ENCODE data around the gene SEMA5B. TPM values are rescaled to one million over a fixed set of nuclear protein-coding genes. Genes with fewer than 3 reads are reported as not detected.

The SEMA5B gene
- total and polyA plus RNA-seq, 9 of the 15 experiments (the other 6 are each of a cell fraction or from before 2014, with no cell fraction given) = not detected

DNA sequence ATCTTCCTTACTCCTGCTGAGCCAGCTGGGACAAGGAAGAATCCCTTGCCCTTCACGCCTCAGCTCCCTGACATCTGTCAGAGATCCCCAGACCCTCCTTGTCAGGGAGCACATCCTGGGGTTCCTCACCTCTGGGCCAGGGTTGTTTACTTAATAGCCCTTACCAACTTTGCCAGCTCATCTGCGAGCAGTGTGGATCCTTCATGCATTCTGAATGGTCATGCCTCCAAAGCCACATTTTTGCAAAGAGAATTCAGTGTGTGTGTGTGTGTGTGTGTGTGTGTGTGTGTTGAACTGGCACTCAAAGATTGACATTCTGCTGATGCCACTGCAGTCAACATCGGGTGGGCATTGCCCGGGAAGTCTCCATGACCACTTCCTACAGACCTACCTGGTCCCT lies 120.1 kb downstream of the SEMA5B start (continued):
- TF ChIP-seq, protein P1, sequence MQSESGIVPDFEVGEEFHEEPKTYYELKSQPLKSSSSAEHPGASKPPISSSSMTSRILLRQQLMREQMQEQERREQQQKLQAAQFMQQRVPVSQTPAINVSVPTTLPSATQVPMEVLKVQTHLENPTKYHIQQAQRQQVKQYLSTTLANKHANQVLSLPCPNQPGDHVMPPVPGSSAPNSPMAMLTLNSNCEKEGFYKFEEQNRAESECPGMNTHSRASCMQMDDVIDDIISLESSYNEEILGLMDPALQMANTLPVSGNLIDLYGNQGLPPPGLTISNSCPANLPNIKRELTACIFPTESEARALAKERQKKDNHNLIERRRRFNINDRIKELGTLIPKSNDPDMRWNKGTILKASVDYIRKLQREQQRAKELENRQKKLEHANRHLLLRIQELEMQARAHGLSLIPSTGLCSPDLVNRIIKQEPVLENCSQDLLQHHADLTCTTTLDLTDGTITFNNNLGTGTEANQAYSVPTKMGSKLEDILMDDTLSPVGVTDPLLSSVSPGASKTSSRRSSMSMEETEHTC (IDR thresholded peaks at IDR 0.05) = no peak

GRCh38 chr3:122903171-122903570 lies 124.4 kb downstream of the SEMA5B start:
- intact Hi-C loops (cut with micrococcal nuclease) (no loop called here), in situ Hi-C loops (cut with MboI) (no loop called here)
- Histone ChIP-seq H3K9ac (ENCODE audit: insufficient read depth in 1 of 2, low read depth in 2 of 2, low read length in 2 of 2) (no peak overlapping the region), H3K9me1 (ENCODE audit: control insufficient read depth, insufficient read depth, low read length) (no peaks in the 10 kb centered on the region), H3K4me1 (replicated peaks in 1 of 2; ENCODE audit: control insufficient read depth in 2 of 2, insufficient read depth in 2 of 2, low read length in 2 of 2) (no peaks in the 10 kb centered on the region), H3K9me3 (replicated peaks; ENCODE audit: control insufficient read depth, insufficient read depth, low read depth, low read length) (no peaks in the 10 kb centered on the region; the same call in 1 of the 2 replicates), H3K27me3 (ENCODE audit: control insufficient read depth in 2 of 2, insufficient read depth in 2 of 2, low read length in 2 of 2) (no peaks in the 10 kb centered on the region; a peak in 1 of 5 replicates), H3K79me2 (ENCODE audit: control insufficient read depth, insufficient read depth, low read length) (no peaks in the 10 kb centered on the region), H3K36me3 (ENCODE audit: control insufficient read depth, insufficient read depth, low read length) (no peaks in the 10 kb centered on the region), H3K27ac (ENCODE audit: extremely low read depth, low read depth, low read length) (no peak overlapping the region), H3K4me3 (no peak overlapping the region), H2AFZ (ENCODE audit: low read depth, low read length) (no peak overlapping the region), H4K20me1 (replicated peaks; ENCODE audit: control insufficient read depth, insufficient read depth, low read length) (no peaks in the 10 kb centered on the region), H3K4me2 (ENCODE audit: insufficient read depth, low read length) (no peak overlapping the region)
- WGBS (ENCODE audit: insufficient coverage, low coverage, missing lambda C conversion rate) = 6% methylated on average over 3 of the region's 4 CpGs
- ATAC-seq = peak; percentile 39; the same call in 2 of the 3 replicates
- no peak for DNase-seq (ENCODE audit: extremely low read depth in 1 of 4, low spot score in 3 of 4)
- ChIA-PET CTCF (ENCODE audit: low intra/inter-chr PET ratio) (no interaction called here), POLR2A (no interaction called here)
- no TSS peak for BruUV-seq (replicated peaks)
- FAIRE-seq = no peak
- TF ChIP-seq, protein P2, sequence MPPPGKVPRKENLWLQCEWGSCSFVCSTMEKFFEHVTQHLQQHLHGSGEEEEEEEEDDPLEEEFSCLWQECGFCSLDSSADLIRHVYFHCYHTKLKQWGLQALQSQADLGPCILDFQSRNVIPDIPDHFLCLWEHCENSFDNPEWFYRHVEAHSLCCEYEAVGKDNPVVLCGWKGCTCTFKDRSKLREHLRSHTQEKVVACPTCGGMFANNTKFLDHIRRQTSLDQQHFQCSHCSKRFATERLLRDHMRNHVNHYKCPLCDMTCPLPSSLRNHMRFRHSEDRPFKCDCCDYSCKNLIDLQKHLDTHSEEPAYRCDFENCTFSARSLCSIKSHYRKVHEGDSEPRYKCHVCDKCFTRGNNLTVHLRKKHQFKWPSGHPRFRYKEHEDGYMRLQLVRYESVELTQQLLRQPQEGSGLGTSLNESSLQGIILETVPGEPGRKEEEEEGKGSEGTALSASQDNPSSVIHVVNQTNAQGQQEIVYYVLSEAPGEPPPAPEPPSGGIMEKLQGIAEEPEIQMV (tag; conservative IDR thresholded peaks at IDR 0.05; ENCODE audit: low read depth) = no peak
- TF ChIP-seq MXD1 (CRISPR knock-in tag; IDR thresholded peaks at IDR 0.05; ENCODE audit: borderline replicate concordance, poor library complexity, severe bottlenecking) (no peak), TSC22D4 (tag; IDR thresholded peaks at IDR 0.05) (no peak), ZNF785 (CRISPR knock-in tag; IDR thresholded peaks at IDR 0.05) (no peak), SMAD1 (IDR thresholded peaks at IDR 0.05; ENCODE audit: low read depth, low read length, partially characterized antibody) (no peak), SAFB (IDR thresholded peaks at IDR 0.05; ENCODE audit: borderline replicate concordance, low read depth, low read length) (no peak), SREBF2 (CRISPR knock-in tag; IDR thresholded peaks at IDR 0.05) (no peak), E2F5 (CRISPR knock-in tag; IDR thresholded peaks at IDR 0.05) (no peak), PTBP1 (IDR thresholded peaks at IDR 0.05; ENCODE audit: low read depth, low read length) (no peak), BRD4 (IDR thresholded peaks at IDR 0.05) (no peak), ZNF79 (CRISPR knock-in tag; IDR thresholded peaks at IDR 0.05; ENCODE audit: low read depth) (no peak), OTX1 (CRISPR knock-in tag; IDR thresholded peaks at IDR 0.05) (no peak), PCBP1 (IDR thresholded peaks at IDR 0.05; ENCODE audit: low read depth, low read length, poor library complexity, severe bottlenecking) (no peak), NFATC3 (IDR thresholded peaks at IDR 0.05) (no peak), ZNF507 (tag; conservative IDR thresholded peaks at IDR 0.05) (no peak), CSDE1 (IDR thresholded peaks at IDR 0.05) (no peak)

Data from K562 (cell line).